Measurements from ENCODE around the gene FAM83C. TPM values are rescaled to one million over a fixed set of nuclear protein-coding genes. Genes with fewer than 3 reads are reported as not detected.

Gene FAM83C
- total RNA-seq, 1 experiment from 2014 or later = not detected

- DNase-seq (no peak), ATAC-seq (no peak)
- ChIA-PET POLR2A (ENCODE audit: unreplicated experiment) (no interaction called here), CTCF (interaction anchor here (0.5 kb wide), 1 partner anchor 19 kb away, joined by 3 read pairs; no protein-coding TSS in a partner anchor)
- H3K79me2 ChIP-seq (ENCODE audit: low read length) = no peaks in the 10 kb centered on the region
- no peaks in the 10 kb centered on the region for H4K20me1 ChIP-seq (ENCODE audit: low read length)
- H3K4me1 ChIP-seq (ENCODE audit: insufficient read depth, low read length) = peaks cover 20% of the 10 kb centered on the region
- no peaks in the 10 kb centered on the region for H3K36me3 ChIP-seq (ENCODE audit: low read depth, low read length)
- intact Hi-C loops (cut with micrococcal nuclease) = no loop called here
- no peak overlapping the region for H3K4me2 ChIP-seq (ENCODE audit: low read length)
- H3K9me2 ChIP-seq (replicated peaks; ENCODE audit: low read length) = no peaks in the 10 kb centered on the region
- no peaks in the 10 kb centered on the region for H3F3A ChIP-seq (ENCODE audit: low read length, unreplicated experiment)
- no peak for TF ChIP-seq EZH2phosphoT487 (IDR thresholded peaks at IDR 0.05; ENCODE audit: borderline replicate concordance, low read length)
- TF ChIP-seq CTCF (conservative IDR thresholded peaks at IDR 0.05; ENCODE audit: low read depth, low read length) = no peak
- TF ChIP-seq EZH2 (IDR thresholded peaks at IDR 0.05; ENCODE audit: low read length, unreplicated experiment) = no peak
- H3K27ac ChIP-seq (ENCODE audit: low read length) = no peak overlapping the region
- no TSS peak for BruUV-seq (replicated peaks)
- H3K4me3 ChIP-seq (ENCODE audit: low read length) = no peak overlapping the region
- H3K9me3 ChIP-seq (ENCODE audit: low read length) = no peaks in the 10 kb centered on the region
- no peaks in the 10 kb centered on the region for H3K27me3 ChIP-seq (ENCODE audit: low read length)
- no peak overlapping the region for H3K9ac ChIP-seq (ENCODE audit: low read length)
- H2AFZ ChIP-seq (ENCODE audit: low read length) = no peak overlapping the region
Observed at GRCh38 chr20:35334311-35335101, 42.3 kb upstream of the FAM83C start.

- intact Hi-C loops (cut with micrococcal nuclease) = no loop called here
- ATAC-seq (no peak), DNase-seq (no peak)
- Histone ChIP-seq H3K4me3 (ENCODE audit: low read length) (no peak overlapping the region), H4K20me1 (ENCODE audit: low read length) (no peaks in the 10 kb centered on the region), H2AFZ (ENCODE audit: low read length) (no peak overlapping the region), H3K4me2 (ENCODE audit: low read length) (no peak overlapping the region), H3F3A (ENCODE audit: low read length, unreplicated experiment) (no peaks in the 10 kb centered on the region), H3K9ac (ENCODE audit: low read length) (no peak overlapping the region), H3K36me3 (ENCODE audit: low read depth, low read length) (no peaks in the 10 kb centered on the region), H3K27me3 (ENCODE audit: low read length) (no peaks in the 10 kb centered on the region), H3K9me3 (ENCODE audit: low read length) (no peaks in the 10 kb centered on the region), H3K27ac (ENCODE audit: low read length) (no peak overlapping the region), H3K9me2 (replicated peaks; ENCODE audit: low read length) (no peaks in the 10 kb centered on the region), H3K79me2 (ENCODE audit: low read length) (no peaks in the 10 kb centered on the region), H3K4me1 (ENCODE audit: insufficient read depth, low read length) (peaks cover 17% of the 10 kb centered on the region)
- CTCF ChIA-PET = interaction anchor here (0.5 kb wide), 1 partner anchor 19 kb away, joined by 3 read pairs; no protein-coding TSS in a partner anchor
- BruUV-seq (replicated peaks) = no TSS peak
- TF ChIP-seq CTCF (conservative IDR thresholded peaks at IDR 0.05; ENCODE audit: low read depth, low read length) (no peak), EZH2 (IDR thresholded peaks at IDR 0.05; ENCODE audit: low read length, unreplicated experiment) (no peak), EZH2phosphoT487 (IDR thresholded peaks at IDR 0.05; ENCODE audit: borderline replicate concordance, low read length) (no peak)
- POLR2A ChIA-PET (ENCODE audit: unreplicated experiment) = no interaction called here
Observed at GRCh38 chr20:35333606-35334005, 41.4 kb upstream of the FAM83C start.

GRCh38 chr20:35332540-35333200 lies 40.4 kb upstream of the FAM83C start:
- H3K9me3 ChIP-seq (ENCODE audit: low read length) = no peaks in the 10 kb centered on the region
- H4K20me1 ChIP-seq (ENCODE audit: low read length) = no peaks in the 10 kb centered on the region
- CTCF ChIA-PET = no interaction called here
- intact Hi-C loops (cut with micrococcal nuclease) = no loop called here
- no peaks in the 10 kb centered on the region for H3F3A ChIP-seq (ENCODE audit: low read length, unreplicated experiment)
- TF ChIP-seq EZH2 (IDR thresholded peaks at IDR 0.05; ENCODE audit: low read length, unreplicated experiment) = no peak
- ATAC-seq (no peak), DNase-seq (no peak)
- H3K36me3 ChIP-seq (ENCODE audit: low read depth, low read length) = no peaks in the 10 kb centered on the region
- no peak overlapping the region for H2AFZ ChIP-seq (ENCODE audit: low read length)
- no peaks in the 10 kb centered on the region for H3K79me2 ChIP-seq (ENCODE audit: low read length)
- no peak overlapping the region for H3K4me2 ChIP-seq (ENCODE audit: low read length)
- no peak overlapping the region for H3K27ac ChIP-seq (ENCODE audit: low read length)
- H3K4me3 ChIP-seq (ENCODE audit: low read length) = no peak overlapping the region
- no peaks in the 10 kb centered on the region for H3K9me2 ChIP-seq (replicated peaks; ENCODE audit: low read length)
- BruUV-seq (replicated peaks) = no TSS peak
- H3K9ac ChIP-seq (ENCODE audit: low read length) = no peak overlapping the region
- H3K4me1 ChIP-seq (ENCODE audit: insufficient read depth, low read length) = peaks cover 17% of the 10 kb centered on the region
- POLR2A ChIA-PET (ENCODE audit: unreplicated experiment) = no interaction called here
- no peaks in the 10 kb centered on the region for H3K27me3 ChIP-seq (ENCODE audit: low read length)
